Endothelial cell of umbilical vein (primary cell): ENCODE measurements around the gene SLC39A11. TPM values are rescaled to one million over a fixed set of nuclear protein-coding genes. Genes with fewer than 3 reads are reported as not detected.

ENCODE experiments used
- BruUV-seq: library from RNA; stranded (reverse); fragments of 400-500 nt; replicated peaks from 2 replicates; lab custom pipeline; 2021; lab: Mats Ljungman, UMichigan
- CTCF ChIA-PET: fragments of 300-600, 350-600 bp; sonication (Branson Sonifier 250); formaldehyde crosslinking; loops from one replicate; lab custom pipeline; 2021; ENCODE audit warnings: antibody characterized with exemption, inconsistent platforms; lab: Charles Lee
- POLR2A ChIA-PET: fragments of 300-600, 350-600 bp; sonication (Branson Sonifier 250); formaldehyde crosslinking; loops from one replicate; lab custom pipeline; 2021; ENCODE audit warnings: antibody characterized with exemption, inconsistent platforms; lab: Charles Lee
- DNase-seq: peaks from one replicate; pipeline ENCODE4 v3.0.0-alpha.2; 2011; ENCODE audit warnings: low read depth, low spot score
- FAIRE-seq: peaks from 2 replicates; lab custom pipeline; 2011; peaks lifted over from hg19 to GRCh38; lab: Jason Lieb, UNC
- H2AFZ ChIP-seq: 2 replicates; pipeline ENCODE4 v1.6.0; 2012; ENCODE audit warnings: low read depth, low read length, control low read depth, inconsistent platforms
- H3K27ac ChIP-seq: 2 replicates; pipeline ENCODE4 v1.5.1; 2011; ENCODE audit warnings: low read depth, mild to moderate bottlenecking, control low read depth, low read length, moderate library complexity; ENCODE audit not compliant: insufficient read depth
- H3K27me3 ChIP-seq, 2 experiments: 2 replicates each; pipeline versions ENCODE4 v1.6.0 to v1.6.1; 2011; ENCODE audit warnings: low read length in 2 of 2, mixed read lengths in 1 of 2; ENCODE audit not compliant: control insufficient read depth in 2 of 2, insufficient read depth in 2 of 2
- H3K36me3 ChIP-seq, 2 experiments: 2 replicates in 1 of 2; 3 replicates in 1 of 2; pipeline ENCODE4 v1.5.1; 2011; ENCODE audit warnings: low read length in 2 of 2, mild to moderate bottlenecking in 1 of 2, moderate library complexity in 1 of 2; ENCODE audit not compliant: control insufficient read depth in 2 of 2, insufficient read depth in 2 of 2; ENCODE audit errors: extremely low read depth in 1 of 2
- H3K4me1 ChIP-seq: 3 replicates; pipeline ENCODE4 v1.5.1; 2011; ENCODE audit warnings: mild to moderate bottlenecking, low read length; ENCODE audit not compliant: control insufficient read depth, insufficient read depth; ENCODE audit errors: extremely low read depth
- H3K4me2 ChIP-seq: 2 replicates; pipeline ENCODE4 v1.6.1; 2011; ENCODE audit warnings: low read length, control low read depth, mixed read lengths; ENCODE audit not compliant: insufficient read depth
- H3K4me3 ChIP-seq, 3 experiments: fragments of 200-600 bp in 1 of 3; sonication (generic), shearing (Covaris generic) in 1 of 3; replicated peaks in 1 of 3; 2 replicates each; pipeline ENCODE4 v1.5.1; 2011 to 2016; ENCODE audit warnings: control low read depth in 3 of 3, low read length in 3 of 3, mild to moderate bottlenecking in 2 of 3, inconsistent platforms in 1 of 3, low read depth in 1 of 3, moderate library complexity in 1 of 3; ENCODE audit not compliant: insufficient read depth in 1 of 3
- H3K79me2 ChIP-seq: 2 replicates; pipeline ENCODE4 v1.6.0; 2012; ENCODE audit warnings: low read length, inconsistent platforms; ENCODE audit not compliant: control insufficient read depth, insufficient read depth
- H3K9ac ChIP-seq: replicated peaks from 2 replicates; pipeline ENCODE3; 2011; ENCODE audit warnings: low read length, control low read depth; ENCODE audit not compliant: insufficient read depth; ENCODE audit errors: extremely low read depth
- H3K9me1 ChIP-seq: replicated peaks from 3 replicates; pipeline ENCODE4 v1.6.0; 2011; ENCODE audit warnings: mild to moderate bottlenecking, low read length; ENCODE audit not compliant: control insufficient read depth, insufficient read depth; ENCODE audit errors: extremely low read depth
- H3K9me3 ChIP-seq: replicated peaks from 2 replicates; pipeline ENCODE4 v1.5.1; 2012; ENCODE audit warnings: low read length, inconsistent platforms; ENCODE audit not compliant: control insufficient read depth, insufficient read depth
- H4K20me1 ChIP-seq: replicated peaks from 2 replicates; pipeline ENCODE3; 2011; ENCODE audit warnings: mild to moderate bottlenecking, low read length; ENCODE audit not compliant: control insufficient read depth, insufficient read depth; ENCODE audit errors: extremely low read depth
- EZH2 ChIP-seq: IDR thresholded peaks from 2 replicates; pipeline ENCODE4 v1.6.1; 2012; ENCODE audit warnings: borderline replicate concordance, low read depth, mild to moderate bottlenecking, moderate library complexity, low read length, inconsistent platforms; ENCODE audit not compliant: severe bottlenecking
- FOS ChIP-seq: IDR thresholded peaks from 2 replicates; pipeline ENCODE4 v1.6.1; 2011; ENCODE audit warnings: mild to moderate bottlenecking, low read length, moderate library complexity, borderline replicate concordance; ENCODE audit not compliant: insufficient read depth
- GATA2 ChIP-seq: IDR thresholded peaks from 2 replicates; pipeline ENCODE4 v1.7.0; 2011; ENCODE audit warnings: low read depth, mild to moderate bottlenecking, moderate library complexity, mixed read lengths, low read length; ENCODE audit not compliant: insufficient read length, insufficient read depth
- JUN ChIP-seq: IDR thresholded peaks from 2 replicates; pipeline ENCODE4 v1.6.1; 2011; ENCODE audit warnings: borderline replicate concordance, low read depth; ENCODE audit not compliant: insufficient read length, insufficient read depth
- MYC ChIP-seq: IDR thresholded peaks from one replicate; pipeline ENCODE4 v1.6.1; 2011; ENCODE audit warnings: mild to moderate bottlenecking, low read depth, low read length
- POLR2A ChIP-seq: IDR thresholded peaks from 2 replicates; pipeline ENCODE4 v1.6.1; 2012; ENCODE audit warnings: low read depth, mild to moderate bottlenecking, control low read depth, low read length
- POLR2AphosphoS5 ChIP-seq: IDR thresholded peaks from 2 replicates; pipeline ENCODE4 v1.6.1; 2012; ENCODE audit warnings: low read depth, mild to moderate bottlenecking, control low read depth, low read length, moderate library complexity; ENCODE audit not compliant: insufficient read depth
- dilution Hi-C: fragments of 300-500 bp; cut with MboI; formaldehyde crosslinking; loops from one replicate; pipeline ENCODE4 v1.15.0; 2019; ENCODE audit warnings: low sequenced_read_pairs; ENCODE audit not compliant: extremely low pct_ligation_motif_present
- intact Hi-C: fragments of 100-400 bp; cut with micrococcal nuclease; formaldehyde crosslinking; loops from one replicate; pipeline ENCODE4 v1.10.0; 2022
- polyA plus RNA-seq, 4 experiments: library from polyadenylated mRNA; depleted of rRNA in 3 of 4; stranded (reverse) in 3 of 4; unstranded in 1 of 4; fragments of >200 nt; gene quantifications; 2 replicates each; pipeline versions ENCODE4 v1.2.1 to v1.2.3, GENCODE V29; 2011 to 2012; ENCODE audit warnings: missing spikeins in 1 of 4
- total RNA-seq: library from RNA; stranded (reverse); gene quantifications from 2 replicates; pipeline ENCODE4 v1.2.3, GENCODE V29; 2021
- TF ChIP-seq, protein P1 (sequence below), 2 donors: IDR thresholded peaks; 1 replicate in 1 of 2; 2 replicates in 1 of 2; pipeline ENCODE4 v1.5.1; 2011; ENCODE audit warnings: low read length in 2 of 2, mild to moderate bottlenecking in 2 of 2, moderate library complexity in 2 of 2, control low read depth in 1 of 2, inconsistent platforms in 1 of 2, low read depth in 1 of 2; ENCODE audit not compliant: insufficient read depth in 1 of 2; ENCODE audit errors: extremely low read depth in 1 of 2
- TF ChIP-seq, protein P2 (sequence below): IDR thresholded peaks from 2 replicates; pipeline ENCODE4 v1.6.1; 2011; ENCODE audit not compliant: insufficient read depth, insufficient read length

Gene SLC39A11
- total and polyA plus RNA-seq, 2 donors (not counting 3 experiments of a cell fraction or from before 2014, with no cell fraction given): 8.1 to 11.9 TPM

DNA sequence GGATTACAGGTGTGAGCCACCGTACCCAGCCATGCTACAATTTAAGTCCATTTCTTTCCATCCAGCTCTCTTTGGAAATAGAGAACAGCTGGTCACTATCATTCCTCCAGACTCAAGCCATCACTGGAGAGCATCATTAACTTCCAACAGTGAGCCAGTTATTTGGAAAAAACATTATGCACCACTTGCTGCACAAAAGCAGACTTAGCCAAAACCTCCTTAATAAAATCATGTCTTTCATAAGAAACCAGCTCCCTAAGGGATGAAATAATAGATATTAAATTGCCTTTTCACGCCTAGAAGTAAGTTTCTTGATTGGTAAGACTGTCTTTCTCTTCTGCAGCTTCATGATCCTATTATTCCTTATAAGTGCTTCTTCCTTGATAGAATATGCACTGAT is 17.9 kb downstream of the SLC39A11 start:
- H3K27ac ChIP-seq: no peak overlapping the region
- no peak for DNase-seq
- no peak overlapping the region for H3K4me2 ChIP-seq
- POLR2A ChIA-PET: no interaction called here
- H3K27me3 ChIP-seq: no peaks in the 10 kb centered on the region
- no peaks in the 10 kb centered on the region for H3K36me3 ChIP-seq
- dilution Hi-C loops: no loop called here
- BruUV-seq: no TSS peak
- no peak overlapping the region for H3K9ac ChIP-seq
- FAIRE-seq: no peak
- CTCF ChIA-PET: no interaction called here
- H3K9me1 ChIP-seq: no peaks in the 10 kb centered on the region
- H2AFZ ChIP-seq: no peak overlapping the region
- H3K9me3 ChIP-seq: no peaks in the 10 kb centered on the region
- intact Hi-C loops: no loop called here
- H3K4me1 ChIP-seq: no peaks in the 10 kb centered on the region
- H3K79me2 ChIP-seq: no peaks in the 10 kb centered on the region
- no peaks in the 10 kb centered on the region for H4K20me1 ChIP-seq
- no peak overlapping the region for H3K4me3 ChIP-seq
- TF ChIP-seq MYC (no peak), POLR2A (no peak), JUN (no peak), GATA2 (no peak), POLR2AphosphoS5 (no peak), EZH2 (no peak), FOS (no peak)
- TF ChIP-seq, protein P1, sequence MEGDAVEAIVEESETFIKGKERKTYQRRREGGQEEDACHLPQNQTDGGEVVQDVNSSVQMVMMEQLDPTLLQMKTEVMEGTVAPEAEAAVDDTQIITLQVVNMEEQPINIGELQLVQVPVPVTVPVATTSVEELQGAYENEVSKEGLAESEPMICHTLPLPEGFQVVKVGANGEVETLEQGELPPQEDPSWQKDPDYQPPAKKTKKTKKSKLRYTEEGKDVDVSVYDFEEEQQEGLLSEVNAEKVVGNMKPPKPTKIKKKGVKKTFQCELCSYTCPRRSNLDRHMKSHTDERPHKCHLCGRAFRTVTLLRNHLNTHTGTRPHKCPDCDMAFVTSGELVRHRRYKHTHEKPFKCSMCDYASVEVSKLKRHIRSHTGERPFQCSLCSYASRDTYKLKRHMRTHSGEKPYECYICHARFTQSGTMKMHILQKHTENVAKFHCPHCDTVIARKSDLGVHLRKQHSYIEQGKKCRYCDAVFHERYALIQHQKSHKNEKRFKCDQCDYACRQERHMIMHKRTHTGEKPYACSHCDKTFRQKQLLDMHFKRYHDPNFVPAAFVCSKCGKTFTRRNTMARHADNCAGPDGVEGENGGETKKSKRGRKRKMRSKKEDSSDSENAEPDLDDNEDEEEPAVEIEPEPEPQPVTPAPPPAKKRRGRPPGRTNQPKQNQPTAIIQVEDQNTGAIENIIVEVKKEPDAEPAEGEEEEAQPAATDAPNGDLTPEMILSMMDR (IDR thresholded peaks at IDR 0.05; ENCODE audit: extremely low read depth in 1 of 2, insufficient read depth in 1 of 2, low read depth in 1 of 2, low read length in 2 of 2): no peak
- TF ChIP-seq, protein P2, sequence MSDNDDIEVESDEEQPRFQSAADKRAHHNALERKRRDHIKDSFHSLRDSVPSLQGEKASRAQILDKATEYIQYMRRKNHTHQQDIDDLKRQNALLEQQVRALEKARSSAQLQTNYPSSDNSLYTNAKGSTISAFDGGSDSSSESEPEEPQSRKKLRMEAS: no peak
